ENCODE results near the gene AHDC1.

Gene AHDC1

DNA sequence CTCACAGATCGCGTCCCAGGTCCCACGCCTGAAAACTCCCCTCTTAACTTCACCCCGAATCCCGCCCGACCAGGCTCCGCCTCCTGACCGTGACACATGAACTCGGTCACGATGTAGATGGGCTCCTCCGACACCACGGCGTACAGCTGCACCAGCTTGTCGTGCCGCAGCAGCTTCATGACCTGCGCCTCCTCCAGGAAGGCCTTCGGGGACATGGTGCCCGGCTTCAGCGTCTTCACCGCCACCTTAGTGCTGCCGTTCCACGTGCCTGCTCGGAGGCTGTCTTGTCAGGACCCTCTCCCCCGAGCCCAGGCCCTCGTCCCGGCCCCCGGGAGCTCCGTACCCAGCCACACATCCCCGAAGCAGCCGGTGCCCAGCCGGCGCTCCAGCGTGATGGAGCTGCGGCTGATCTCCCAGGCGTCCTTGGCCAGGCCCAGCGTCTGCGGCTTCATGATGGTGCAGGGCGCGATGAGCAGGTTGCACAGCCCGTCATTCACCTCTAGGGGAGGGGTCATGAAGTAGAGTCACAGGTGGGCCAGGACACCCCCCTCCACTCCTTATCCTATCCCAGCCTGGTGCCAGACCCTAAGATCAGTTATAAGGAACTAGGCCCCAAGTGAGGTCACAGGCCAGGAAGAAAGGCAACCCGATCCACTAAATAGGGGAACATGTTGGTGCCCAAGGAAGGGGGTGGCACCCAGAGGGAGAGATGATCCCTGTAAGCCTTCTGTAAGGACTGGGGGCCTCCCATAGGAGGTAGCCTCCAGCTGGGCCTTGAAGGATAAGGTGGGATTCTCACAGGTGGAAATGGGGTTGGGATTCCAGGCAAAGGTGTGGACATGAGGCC lies 11.6 kb upstream of the AHDC1 start:
- peak overlapping the region; percentile 54 to 75 (median 72) for H3K4me3 Mint-ChIP-seq
- no peaks in the 10 kb centered on the region for H3K4me1 Mint-ChIP-seq
- TF ChIP-seq CTCF (IDR thresholded peaks at IDR 0.05; ENCODE audit: unreplicated experiment in 3 of 3): no peak
- H3K27me3 Mint-ChIP-seq (ENCODE audit: low read depth): peaks cover 4% of the 10 kb centered on the region
- H3K9me3 Mint-ChIP-seq: no peaks in the 10 kb centered on the region
- peak overlapping the region in 1 of 3 experiments; percentile 64 for H3K27ac Mint-ChIP-seq
- H3K36me3 Mint-ChIP-seq (ENCODE audit: low read depth): no peaks in the 10 kb centered on the region

GRCh38 chr1:27614625-27615344 lies 10.8 kb upstream of the AHDC1 start:
- Mint-ChIP-seq H3K27ac (peak overlapping the region in 1 of 3 experiments; percentile 64), H3K27me3 (ENCODE audit: low read depth) (peaks cover 4% of the 10 kb centered on the region), H3K4me3 (peak overlapping the region; percentile 54 to 75 (median 72)), H3K4me1 (no peaks in the 10 kb centered on the region), H3K36me3 (ENCODE audit: low read depth) (no peaks in the 10 kb centered on the region), H3K9me3 (no peaks in the 10 kb centered on the region)
- TF ChIP-seq CTCF (IDR thresholded peaks at IDR 0.05; ENCODE audit: unreplicated experiment in 3 of 3): no peak

DNA sequence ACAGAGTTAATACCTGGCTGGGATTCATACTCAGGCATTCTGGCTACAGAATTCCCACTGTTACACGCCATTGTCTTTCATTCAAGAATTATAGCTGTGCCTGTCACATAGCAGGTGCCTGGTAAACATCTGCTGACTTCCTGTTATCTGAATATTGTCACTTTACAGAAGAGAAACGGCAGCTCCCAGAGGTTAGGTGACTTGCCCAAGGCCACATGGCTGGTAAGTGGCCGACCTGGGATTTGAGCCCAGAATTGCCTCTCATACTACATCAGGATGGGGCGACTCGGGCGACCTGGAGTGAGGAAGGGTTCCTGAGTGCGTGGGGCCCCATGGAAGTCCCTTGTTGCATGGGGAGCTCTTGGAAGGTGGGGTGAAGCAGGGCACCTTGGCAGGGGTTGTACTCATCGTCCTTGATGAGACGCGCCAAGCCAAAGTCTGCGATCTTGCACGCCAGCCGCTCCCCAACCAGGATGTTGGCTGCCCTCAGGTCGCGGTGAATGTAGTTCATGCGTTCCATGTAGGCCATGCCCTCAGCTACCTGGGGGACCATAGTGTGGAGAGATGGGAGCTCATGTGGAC lies 10.2 kb upstream of the AHDC1 start:
- peaks cover 4% of the 10 kb centered on the region for H3K27me3 Mint-ChIP-seq (ENCODE audit: low read depth)

GRCh38 chr1:27612718-27613117 lies 8.8 kb upstream of the AHDC1 start:
- no peak for TF ChIP-seq CTCF (IDR thresholded peaks at IDR 0.05; ENCODE audit: unreplicated experiment in 3 of 3)
- H3K27ac Mint-ChIP-seq: peak overlapping the region in 1 of 3 experiments; percentile 64
- H3K36me3 Mint-ChIP-seq (ENCODE audit: low read depth): no peaks in the 10 kb centered on the region
- H3K4me3 Mint-ChIP-seq: no peak overlapping the region
- H3K9me3 Mint-ChIP-seq: no peaks in the 10 kb centered on the region
- no peaks in the 10 kb centered on the region for H3K4me1 Mint-ChIP-seq
- peaks cover 4% of the 10 kb centered on the region for H3K27me3 Mint-ChIP-seq (ENCODE audit: low read depth)

More for the DNA sequence above, 10.2 kb upstream of the AHDC1 start:
- Mint-ChIP-seq H3K27ac (no peak overlapping the region), H3K36me3 (ENCODE audit: low read depth) (no peaks in the 10 kb centered on the region), H3K4me3 (peak overlapping the region in 1 of 3 experiments; percentile 38), H3K9me3 (no peaks in the 10 kb centered on the region), H3K4me1 (no peaks in the 10 kb centered on the region)
- no peak for TF ChIP-seq CTCF (IDR thresholded peaks at IDR 0.05; ENCODE audit: unreplicated experiment in 3 of 3)

- TF ChIP-seq CTCF (IDR thresholded peaks at IDR 0.05; ENCODE audit: unreplicated experiment in 3 of 3): no peak
- H3K9me3 Mint-ChIP-seq: no peaks in the 10 kb centered on the region
- no peak overlapping the region for H3K4me3 Mint-ChIP-seq
- H3K36me3 Mint-ChIP-seq (ENCODE audit: low read depth): no peaks in the 10 kb centered on the region
- peak overlapping the region in 1 of 3 experiments; percentile 66 for H3K27ac Mint-ChIP-seq
- peaks cover 4% of the 10 kb centered on the region for H3K27me3 Mint-ChIP-seq (ENCODE audit: low read depth)
- H3K4me1 Mint-ChIP-seq: peaks cover 7% of the 10 kb centered on the region
Measured at GRCh38 chr1:27611450-27611849, 7.5 kb upstream of the AHDC1 start.
